HG03280 (cell line): ENCODE measurements around the gene ADAP1.
"Not testable (repeated sequence)": the region's sequence is repeated elsewhere in the genome, so short reads cannot be mapped to it uniquely, and the experiment has no call there.

Source experiments
- ATAC-seq: cut with Tn5 transposase; IDR thresholded peaks from one replicate; pipeline ENCODE4 v1.9.1; 2021; ENCODE audit warnings: mild to moderate bottlenecking, moderate library complexity; ENCODE audit not compliant: unreplicated experiment

The ADAP1 gene

GRCh38 chr7:943793-944192, 10.7 kb downstream of the ADAP1 start:
- not testable (repeated sequence) for ATAC-seq

GRCh38 chr7:940599-941408, 13.7 kb downstream of the ADAP1 start:
- ATAC-seq = no peak

GRCh38 chr7:939843-940242, 14.6 kb downstream of the ADAP1 start:
- no peak for ATAC-seq

- no peak for ATAC-seq
Measured at GRCh38 chr7:938546-939185, 15.8 kb downstream of the ADAP1 start.

GRCh38 chr7:937856-938484, 16.5 kb downstream of the ADAP1 start:
- ATAC-seq = no peak

GRCh38 chr7:936386-937054, 18.0 kb downstream of the ADAP1 start:
- peak; percentile 72 for ATAC-seq

GRCh38 chr7:935874-936385, 18.6 kb downstream of the ADAP1 start:
- ATAC-seq = no peak

- no peak for ATAC-seq
Measured at GRCh38 chr7:935164-935873, 19.2 kb downstream of the ADAP1 start.

GRCh38 chr7:934469-935163, 19.9 kb downstream of the ADAP1 start:
- ATAC-seq = no peak

- ATAC-seq = no peak
Measured at GRCh38 chr7:932651-932975, 21.9 kb downstream of the ADAP1 start.

- ATAC-seq = no peak
Measured at GRCh38 chr7:931871-932650, 22.4 kb downstream of the ADAP1 start.

GRCh38 chr7:930975-931758, 23.3 kb downstream of the ADAP1 start:
- no peak for ATAC-seq

- ATAC-seq = no peak
Measured at GRCh38 chr7:929311-929711, 25.2 kb downstream of the ADAP1 start.

GRCh38 chr7:927031-927671, 27.3 kb downstream of the ADAP1 start:
- ATAC-seq = no peak

GRCh38 chr7:926061-927030, 28.1 kb downstream of the ADAP1 start:
- ATAC-seq = no peak

GRCh38 chr7:925601-926000, 28.9 kb downstream of the ADAP1 start:
- no peak for ATAC-seq
